ENCODE measurements around the gene SLC9A2.

DNA sequence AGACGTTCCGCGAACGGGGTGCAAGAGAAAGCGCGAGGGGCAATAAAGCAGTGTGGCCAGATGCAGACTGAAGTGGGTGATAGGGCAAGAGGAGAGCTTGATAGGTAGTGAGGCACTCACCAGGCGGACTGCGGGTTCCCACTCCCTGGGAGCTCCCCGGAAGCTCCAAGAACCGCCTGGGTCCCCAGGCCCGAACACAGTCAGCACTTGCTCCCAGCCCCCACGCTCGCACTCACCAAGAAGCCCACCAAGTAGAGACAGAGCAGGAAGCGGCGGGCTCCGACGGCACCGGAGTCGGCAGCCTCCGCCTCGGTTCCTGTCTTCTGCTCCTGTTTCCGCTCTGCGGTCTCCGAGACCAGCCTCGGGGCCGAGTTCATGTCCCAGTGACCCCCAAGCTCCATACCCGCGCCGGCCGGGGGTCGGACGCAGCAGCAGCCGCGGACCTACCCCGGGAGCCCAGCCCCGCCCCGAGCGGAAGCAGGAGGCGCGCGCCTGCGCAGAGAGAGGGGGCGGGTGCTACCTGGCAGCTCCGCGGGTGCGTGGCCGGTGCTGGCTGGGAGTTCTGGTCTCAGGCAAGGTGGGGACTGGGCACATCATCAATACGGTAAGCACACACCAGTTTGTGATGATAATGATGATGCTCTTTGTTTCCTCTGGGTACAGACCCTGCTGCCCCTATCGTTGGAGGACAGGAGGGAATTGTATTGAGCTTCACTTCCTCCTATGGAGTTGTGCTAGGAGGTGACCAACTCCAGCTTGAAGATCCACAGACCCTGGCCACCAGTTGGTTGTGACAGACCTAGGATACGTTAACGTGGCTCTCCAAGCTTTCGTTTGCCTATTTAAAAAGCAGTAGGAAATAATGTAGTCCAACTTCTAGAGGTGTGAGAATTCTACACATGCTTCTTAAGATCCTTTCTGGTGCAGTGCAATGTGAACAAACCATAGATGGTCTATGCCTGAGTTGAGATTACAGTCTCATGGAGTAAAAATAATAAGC lies 117.4 kb downstream of the SLC9A2 start:
- TF ChIP-seq, protein P1, sequence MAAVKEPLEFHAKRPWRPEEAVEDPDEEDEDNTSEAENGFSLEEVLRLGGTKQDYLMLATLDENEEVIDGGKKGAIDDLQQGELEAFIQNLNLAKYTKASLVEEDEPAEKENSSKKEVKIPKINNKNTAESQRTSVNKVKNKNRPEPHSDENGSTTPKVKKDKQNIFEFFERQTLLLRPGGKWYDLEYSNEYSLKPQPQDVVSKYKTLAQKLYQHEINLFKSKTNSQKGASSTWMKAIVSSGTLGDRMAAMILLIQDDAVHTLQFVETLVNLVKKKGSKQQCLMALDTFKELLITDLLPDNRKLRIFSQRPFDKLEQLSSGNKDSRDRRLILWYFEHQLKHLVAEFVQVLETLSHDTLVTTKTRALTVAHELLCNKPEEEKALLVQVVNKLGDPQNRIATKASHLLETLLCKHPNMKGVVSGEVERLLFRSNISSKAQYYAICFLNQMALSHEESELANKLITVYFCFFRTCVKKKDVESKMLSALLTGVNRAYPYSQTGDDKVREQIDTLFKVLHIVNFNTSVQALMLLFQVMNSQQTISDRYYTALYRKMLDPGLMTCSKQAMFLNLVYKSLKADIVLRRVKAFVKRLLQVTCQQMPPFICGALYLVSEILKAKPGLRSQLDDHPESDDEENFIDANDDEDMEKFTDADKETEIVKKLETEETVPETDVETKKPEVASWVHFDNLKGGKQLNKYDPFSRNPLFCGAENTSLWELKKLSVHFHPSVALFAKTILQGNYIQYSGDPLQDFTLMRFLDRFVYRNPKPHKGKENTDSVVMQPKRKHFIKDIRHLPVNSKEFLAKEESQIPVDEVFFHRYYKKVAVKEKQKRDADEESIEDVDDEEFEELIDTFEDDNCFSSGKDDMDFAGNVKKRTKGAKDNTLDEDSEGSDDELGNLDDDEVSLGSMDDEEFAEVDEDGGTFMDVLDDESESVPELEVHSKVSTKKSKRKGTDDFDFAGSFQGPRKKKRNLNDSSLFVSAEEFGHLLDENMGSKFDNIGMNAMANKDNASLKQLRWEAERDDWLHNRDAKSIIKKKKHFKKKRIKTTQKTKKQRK (IDR thresholded peaks at IDR 0.05; ENCODE audit: low read depth, low read length) = no peak
- TF ChIP-seq EGR1 (IDR thresholded peaks at IDR 0.05; ENCODE audit: borderline replicate concordance in 1 of 2, low read depth in 2 of 2, low read length in 2 of 2) = peak in 1 of 2 experiments; percentile 53; a peak in 1 of 3 replicates
- TF ChIP-seq, protein P2, sequence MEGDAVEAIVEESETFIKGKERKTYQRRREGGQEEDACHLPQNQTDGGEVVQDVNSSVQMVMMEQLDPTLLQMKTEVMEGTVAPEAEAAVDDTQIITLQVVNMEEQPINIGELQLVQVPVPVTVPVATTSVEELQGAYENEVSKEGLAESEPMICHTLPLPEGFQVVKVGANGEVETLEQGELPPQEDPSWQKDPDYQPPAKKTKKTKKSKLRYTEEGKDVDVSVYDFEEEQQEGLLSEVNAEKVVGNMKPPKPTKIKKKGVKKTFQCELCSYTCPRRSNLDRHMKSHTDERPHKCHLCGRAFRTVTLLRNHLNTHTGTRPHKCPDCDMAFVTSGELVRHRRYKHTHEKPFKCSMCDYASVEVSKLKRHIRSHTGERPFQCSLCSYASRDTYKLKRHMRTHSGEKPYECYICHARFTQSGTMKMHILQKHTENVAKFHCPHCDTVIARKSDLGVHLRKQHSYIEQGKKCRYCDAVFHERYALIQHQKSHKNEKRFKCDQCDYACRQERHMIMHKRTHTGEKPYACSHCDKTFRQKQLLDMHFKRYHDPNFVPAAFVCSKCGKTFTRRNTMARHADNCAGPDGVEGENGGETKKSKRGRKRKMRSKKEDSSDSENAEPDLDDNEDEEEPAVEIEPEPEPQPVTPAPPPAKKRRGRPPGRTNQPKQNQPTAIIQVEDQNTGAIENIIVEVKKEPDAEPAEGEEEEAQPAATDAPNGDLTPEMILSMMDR (IDR thresholded peaks at IDR 0.05 in 2 of 3, conservative IDR thresholded peaks at IDR 0.05 in 1 of 3; ENCODE audit: control insufficient read depth in 2 of 3, extremely low read depth in 1 of 3, insufficient read depth in 1 of 3, low read depth in 3 of 3, low read length in 3 of 3) = no peak
- TF ChIP-seq NBN (IDR thresholded peaks at IDR 0.05) = no peak

All from GM12878 (cell line).